ENCODE results near the gene MYLK2.

The MYLK2 gene

GRCh38 chr20:31836853-31837608, 17.9 kb downstream of the MYLK2 start:
- no peak for DNase-seq

GRCh38 chr20:31837896-31838397, 18.8 kb downstream of the MYLK2 start:
- no peak for DNase-seq

- DNase-seq = no peak
Measured at GRCh38 chr20:31838646-31839292, 19.6 kb downstream of the MYLK2 start.

- DNase-seq = no peak
Measured at GRCh38 chr20:31839782-31840487, 20.8 kb downstream of the MYLK2 start.

GRCh38 chr20:31840906-31841816, 22.0 kb downstream of the MYLK2 start:
- peak; percentile 22 for DNase-seq

- DNase-seq = no peak
Measured at GRCh38 chr20:31841928-31842327, 22.8 kb downstream of the MYLK2 start.

GRCh38 chr20:31842471-31843157, 23.5 kb downstream of the MYLK2 start:
- no peak for DNase-seq

- no peak for DNase-seq
Measured at GRCh38 chr20:31843288-31843687, 24.1 kb downstream of the MYLK2 start.

GRCh38 chr20:31843881-31844280, 24.7 kb downstream of the MYLK2 start:
- no peak for DNase-seq

GRCh38 chr20:31844737-31845299, 25.7 kb downstream of the MYLK2 start:
- DNase-seq = no peak

- no peak for DNase-seq
Measured at GRCh38 chr20:31845300-31845863, 26.2 kb downstream of the MYLK2 start, which contains the start of gene FOXS1. Gene FOXS1 (minus strand): TSS chr20:31845604. CDS start chr20:31845542, 62 bp downstream.

GRCh38 chr20:31846793-31847138, 27.6 kb downstream of the MYLK2 start:
- no peak for DNase-seq

- no peak for DNase-seq
Measured at GRCh38 chr20:31848088-31848999, 29.2 kb downstream of the MYLK2 start.

- DNase-seq = peak; percentile 92
Measured at GRCh38 chr20:31849306-31849930, 30.3 kb downstream of the MYLK2 start.

- no peak for DNase-seq
Measured at GRCh38 chr20:31851240-31851955, 32.2 kb downstream of the MYLK2 start.

- no peak for DNase-seq
Measured at GRCh38 chr20:31853481-31853880, 34.3 kb downstream of the MYLK2 start.

- no peak for DNase-seq
Measured at GRCh38 chr20:31856516-31856915, 37.4 kb downstream of the MYLK2 start.

- DNase-seq = no peak
Measured at GRCh38 chr20:31857861-31858759, 39.0 kb downstream of the MYLK2 start.
